ENCODE results near the gene PYHIN1.

PYHIN1 gene

GRCh38 chr1:159014003-159014571, 82.7 kb downstream of the PYHIN1 start:
- no peak for DNase-seq (ENCODE audit: low read depth)

- DNase-seq (ENCODE audit: low read depth), result no peak
Measured at GRCh38 chr1:159014851-159015250, 83.5 kb downstream of the PYHIN1 start.

GRCh38 chr1:159015440-159015909, 84.1 kb downstream of the PYHIN1 start:
- peak; percentile 70 for DNase-seq (ENCODE audit: low read depth)

- no peak for DNase-seq (ENCODE audit: low read depth)
Measured at GRCh38 chr1:159023723-159024122, 92.4 kb downstream of the PYHIN1 start.

GRCh38 chr1:159025043-159025442, 93.7 kb downstream of the PYHIN1 start:
- DNase-seq (ENCODE audit: low read depth), result no peak

Measured in fibroblast of the conjunctiva (primary cell).